H1 (cell line): ENCODE results near the gene ADD2. TPM values are rescaled to one million over a fixed set of nuclear protein-coding genes. Genes with fewer than 3 reads are reported as not detected.

Experiments used
- CTCF ChIA-PET: fragments of 300-600 bp; sonication (Branson Sonifier 250); formaldehyde crosslinking; loops from one replicate; lab custom pipeline; 2021; ENCODE audit not compliant: partially characterized antibody; lab: Charles Lee
- POLR2A ChIA-PET: fragments of 300-600 bp; sonication (Branson Sonifier 250); formaldehyde crosslinking; loops from one replicate; lab custom pipeline; 2021; ENCODE audit warnings: inconsistent platforms; ENCODE audit not compliant: partially characterized antibody; lab: Charles Lee
- DNase-seq, 2 experiments: peaks; one replicate each; pipeline versions ENCODE4 v3.0.0 to v3.0.0-alpha.2; 2010 to 2022; ENCODE audit warnings: low spot score in 2 of 2, low read depth in 1 of 2, mixed read lengths in 1 of 2
- FAIRE-seq: peaks from 2 replicates; lab custom pipeline; 2011; peaks lifted over from hg19 to GRCh38; lab: Jason Lieb, UNC
- H2AFZ ChIP-seq: 2 replicates; pipeline ENCODE4 v1.8.1; 2012; ENCODE audit warnings: low read length, inconsistent platforms
- H2AK5ac ChIP-seq: 2 replicates; pipeline ENCODE4 v1.6.1; 2013; ENCODE audit warnings: low read depth, low read length
- H2BK120ac ChIP-seq: replicated peaks from 2 replicates; pipeline ENCODE3; 2013; ENCODE audit warnings: low read depth, low read length, inconsistent platforms
- H2BK12ac ChIP-seq: 2 replicates; pipeline ENCODE4 v1.6.1; 2013; ENCODE audit warnings: low read depth, low read length
- H2BK15ac ChIP-seq: 2 replicates; pipeline ENCODE4 v1.6.1; 2013; ENCODE audit warnings: low read length
- H2BK20ac ChIP-seq: 2 replicates; pipeline ENCODE4 v1.6.1; 2013; ENCODE audit warnings: low read length
- H2BK5ac ChIP-seq: 2 replicates; pipeline ENCODE4 v1.6.1; 2013; ENCODE audit warnings: low read depth, low read length
- H3K14ac ChIP-seq: 2 replicates; pipeline ENCODE4 v1.6.1; 2013; ENCODE audit warnings: inconsistent platforms; ENCODE audit not compliant: insufficient read length
- H3K18ac ChIP-seq: 2 replicates; pipeline ENCODE4 v1.6.1; 2013; ENCODE audit warnings: low read length; ENCODE audit errors: extremely low read depth
- H3K23ac ChIP-seq: 2 replicates; pipeline ENCODE4 v1.6.1; 2013; ENCODE audit warnings: inconsistent platforms; ENCODE audit not compliant: insufficient read length
- H3K23me2 ChIP-seq: 2 replicates; pipeline ENCODE4 v1.6.1; 2013; ENCODE audit warnings: low read depth, low read length
- H3K27ac ChIP-seq: 2 replicates; pipeline ENCODE4 v1.6.1; 2011; ENCODE audit warnings: low read depth, low read length, inconsistent platforms
- H3K27me3 ChIP-seq, 4 experiments: replicated peaks in 1 of 4; 1 replicate in 1 of 4; 2 replicates in 3 of 4; pipeline versions ENCODE4 v1.6.1 to v1.8.1; 2011 to 2013; ENCODE audit warnings: low read length in 3 of 4, mild to moderate bottlenecking in 3 of 4, inconsistent platforms in 2 of 4, mixed read lengths in 2 of 4, moderate library complexity in 1 of 4; ENCODE audit not compliant: control insufficient read depth in 3 of 4, insufficient read depth in 3 of 4; ENCODE audit errors: extremely low read depth in 1 of 4
- H3K36me3 ChIP-seq, 4 experiments: 2 replicates each; pipeline versions ENCODE4 v1.6.1 to v1.8.1; 2011 to 2013; ENCODE audit warnings: mild to moderate bottlenecking in 4 of 4, low read length in 3 of 4, moderate library complexity in 2 of 4, control low read depth in 1 of 4, inconsistent platforms in 1 of 4; ENCODE audit not compliant: insufficient read depth in 4 of 4, control insufficient read depth in 2 of 4
- H3K4ac ChIP-seq: replicated peaks from 2 replicates; pipeline ENCODE3; 2013; ENCODE audit warnings: low read length, low read depth, mixed read lengths, inconsistent platforms; ENCODE audit not compliant: insufficient read length
- H3K4me1 ChIP-seq, 4 experiments: replicated peaks in 1 of 4; 1 replicate in 1 of 4; 2 replicates in 3 of 4; pipeline versions ENCODE4 v1.6.1 to v1.8.1; 2011 to 2013; ENCODE audit warnings: low read length in 3 of 4, inconsistent platforms in 2 of 4, mixed read lengths in 1 of 4; ENCODE audit not compliant: insufficient read depth in 4 of 4, control insufficient read depth in 3 of 4
- H3K4me2 ChIP-seq, 2 experiments: 2 replicates each; pipeline versions ENCODE4 v1.6.1 to v1.8.1; 2011 to 2013; ENCODE audit warnings: low read depth in 2 of 2, low read length in 2 of 2, control low read depth in 1 of 2, inconsistent platforms in 1 of 2, mild to moderate bottlenecking in 1 of 2; ENCODE audit not compliant: insufficient read depth in 1 of 2
- H3K4me3 ChIP-seq, 4 experiments: fragments of 200-600, 300-600 bp in 1 of 4; sonication (generic), shearing (Covaris generic), sonication (Bioruptor Twin) in 1 of 4; 2 replicates each; pipeline versions ENCODE4 v1.5.1 to v1.8.1; 2011 to 2016; ENCODE audit warnings: low read length in 4 of 4, low read depth in 3 of 4, control low read depth in 2 of 4, inconsistent platforms in 2 of 4, mild to moderate bottlenecking in 2 of 4, mixed read lengths in 1 of 4, moderate library complexity in 1 of 4; ENCODE audit not compliant: insufficient read depth in 2 of 4; ENCODE audit errors: extremely low read depth in 1 of 4
- H3K56ac ChIP-seq: replicated peaks from 2 replicates; pipeline ENCODE3; 2013; ENCODE audit warnings: low read depth, mild to moderate bottlenecking, mixed read lengths, low read length, inconsistent platforms; ENCODE audit not compliant: insufficient read length
- H3K79me1 ChIP-seq: 2 replicates; pipeline ENCODE4 v1.6.1; 2013; ENCODE audit warnings: low read depth, low read length, control low read depth
- H3K79me2 ChIP-seq, 2 experiments: 2 replicates each; pipeline versions ENCODE4 v1.6.1 to v1.8.1; 2012 to 2013; ENCODE audit warnings: low read length in 2 of 2, mild to moderate bottlenecking in 2 of 2, inconsistent platforms in 1 of 2; ENCODE audit not compliant: insufficient read depth in 2 of 2, control insufficient read depth in 1 of 2
- H3K9ac ChIP-seq, 4 experiments: replicated peaks in 1 of 4; 1 replicate in 1 of 4; 2 replicates in 3 of 4; pipeline versions ENCODE4 v1.6.1 to v1.8.1; 2011 to 2013; ENCODE audit warnings: low read depth in 3 of 4, low read length in 3 of 4, control low read depth in 2 of 4, mild to moderate bottlenecking in 2 of 4, moderate library complexity in 2 of 4, inconsistent platforms in 1 of 4; ENCODE audit errors: extremely low read depth in 1 of 4
- H3K9me3 ChIP-seq, 2 experiments: 2 replicates each; pipeline versions ENCODE4 v1.6.1 to v1.8.1; 2012 to 2013; ENCODE audit warnings: mild to moderate bottlenecking in 2 of 2, moderate library complexity in 2 of 2, control low read depth in 1 of 2, inconsistent platforms in 1 of 2, low read depth in 1 of 2, low read length in 1 of 2, mixed read lengths in 1 of 2; ENCODE audit not compliant: insufficient read depth in 2 of 2
- H4K20me1 ChIP-seq, 2 experiments: replicated peaks in 1 of 2; 2 replicates each; pipeline versions ENCODE3 to v1.8.1; 2011 to 2013; ENCODE audit warnings: inconsistent platforms in 2 of 2, low read length in 2 of 2, mild to moderate bottlenecking in 1 of 2; ENCODE audit not compliant: insufficient read depth in 2 of 2, control insufficient read depth in 1 of 2
- H4K5ac ChIP-seq: 2 replicates; pipeline ENCODE4 v1.6.1; 2013; ENCODE audit warnings: low read length, low read depth, mixed read lengths, inconsistent platforms; ENCODE audit not compliant: insufficient read length
- H4K8ac ChIP-seq: 2 replicates; pipeline ENCODE4 v1.8.0; 2013; ENCODE audit warnings: mild to moderate bottlenecking, moderate library complexity, low read length, inconsistent platforms; ENCODE audit not compliant: insufficient read depth; ENCODE audit errors: extremely low read depth
- H4K91ac ChIP-seq: replicated peaks from 2 replicates; pipeline ENCODE3; 2013; ENCODE audit warnings: low read length, mixed read lengths, inconsistent platforms; ENCODE audit not compliant: insufficient read length
- ATF2 ChIP-seq: IDR thresholded peaks from 2 replicates; pipeline ENCODE4 v1.6.1; 2012; ENCODE audit warnings: low read length, inconsistent platforms
- BCL11A ChIP-seq, 2 experiments: IDR thresholded peaks; one replicate each; pipeline ENCODE4 v1.6.1; 2011; ENCODE audit warnings: low read depth in 2 of 2, low read length in 2 of 2, mild to moderate bottlenecking in 2 of 2
- BRCA1 ChIP-seq: IDR thresholded peaks from 2 replicates; pipeline ENCODE4 v1.6.1; 2012; ENCODE audit warnings: low read depth, low read length, improper control_type of control experiment
- CBX5 ChIP-seq: fragments of 300-800, 300-1000 bp; sonication (generic); IDR thresholded peaks from 2 replicates; pipeline ENCODE4 v1.7.1; 2016; ENCODE audit warnings: antibody characterized with exemption, low read length, low read depth
- CBX8 ChIP-seq: fragments of 300-800, 300-1000 bp; sonication (generic); IDR thresholded peaks from 2 replicates; pipeline ENCODE4 v1.7.1; 2016; ENCODE audit warnings: low read depth, low read length, borderline replicate concordance
- KDM1A ChIP-seq: fragments of 200-600, 300-600 bp; sonication (generic); IDR thresholded peaks from 2 replicates; pipeline ENCODE4 v1.7.1; 2016; ENCODE audit warnings: mild to moderate bottlenecking, low read length, borderline replicate concordance
- POU5F1 ChIP-seq: IDR thresholded peaks from 2 replicates; pipeline ENCODE4 v1.6.1; 2011; ENCODE audit warnings: low read depth, mild to moderate bottlenecking, low read length, moderate library complexity
- TBP ChIP-seq: IDR thresholded peaks from 2 replicates; pipeline ENCODE4 v1.6.1; 2011; ENCODE audit warnings: low read depth, low read length, improper control_type of control experiment
- WGBS, 2 experiments: shearing (Covaris generic) in 1 of 2; methylation state at CpG; one replicate each; pipeline versions ENCODE4 v1.1.6 to v1.1.7; 2013 to 2015; ENCODE audit warnings: low lambda C conversion rate in 2 of 2, mixed read lengths in 2 of 2, inconsistent platforms in 1 of 2, low coverage in 1 of 2, missing lambda C conversion rate in 1 of 2; ENCODE audit not compliant: insufficient replicate concordance in 2 of 2, insufficient coverage in 1 of 2, insufficient read length in 1 of 2; ENCODE audit errors: extremely low coverage in 1 of 2, missing lambda C conversion rate in 1 of 2; 5-methylcytosine and 5-hydroxymethylcytosine counted together
- polyA plus RNA-seq, 7 experiments: library from polyadenylated mRNA; depleted of rRNA in 3 of 7; stranded (reverse) in 5 of 7; unstranded in 2 of 7; fragments of >200 nt in 5 of 7; fragments of 200-250 nt in 2 of 7; gene quantifications; 1 replicate in 5 of 7; 2 replicates in 1 of 7; 4 replicates in 1 of 7; pipeline versions ENCODE4 v1.2.1 to v1.2.3, GENCODE V29; 2011 to 2013; ENCODE audit warnings: missing spikeins in 2 of 7, mixed read lengths in 2 of 7
- total RNA-seq: library from RNA; stranded (reverse); fragmentation: NEBNext Ultra II Directional; extraction: Animal tissue kit (Norgen Biotek cat#: 25700); gene quantifications from 2 replicates; pipeline ENCODE4 v1.2.1, GENCODE V29; 2021

The ADD2 gene
- total and polyA plus RNA-seq, 2 of the 8 experiments (the other 6 are each of a cell fraction or from before 2014, with no cell fraction given), result 58.5 to 170 TPM

GRCh38 chr2:70630761-70631160 lies 137.2 kb downstream of the ADD2 start:
- no peak overlapping the region for H3K4me2 ChIP-seq
- H4K5ac ChIP-seq, result no peak overlapping the region
- no peak overlapping the region for H3K9ac ChIP-seq
- no peak overlapping the region for H3K27ac ChIP-seq
- POLR2A ChIA-PET, result no interaction called here
- H2BK12ac ChIP-seq, result no peak overlapping the region
- H2BK15ac ChIP-seq, result no peak overlapping the region
- no peak overlapping the region for H2BK120ac ChIP-seq
- CTCF ChIA-PET, result interaction anchor here (1.2 to 5.5 kb wide), 4 partner anchors 9 to 329 kb away, joined by 3 to 35 read pairs (median 16); partner anchors contain the start of gene FAM136A
- no peaks in the 10 kb centered on the region for H4K20me1 ChIP-seq
- no peak overlapping the region for H3K4me3 ChIP-seq
- no peak overlapping the region for H2BK5ac ChIP-seq
- no peaks in the 10 kb centered on the region for H3K36me3 ChIP-seq
- no peak overlapping the region for H3K56ac ChIP-seq
- H3K18ac ChIP-seq, result no peak overlapping the region
- 87% methylated on average over 1 of the region's 1 CpG; no CpG with 5 or more reads in 1 of the 2 experiments for WGBS, 2 experiments
- no peaks in the 10 kb centered on the region; the same call in 1 of the 2 replicates for H3K23me2 ChIP-seq
- H3K14ac ChIP-seq, result no peak overlapping the region
- H3K9me3 ChIP-seq, result peaks cover 0 to 4% of the 10 kb centered on the region in 2 experiments; a peak in 1 of 4 replicates
- H4K8ac ChIP-seq, result no peak overlapping the region
- H3K79me1 ChIP-seq, result no peaks in the 10 kb centered on the region
- no peak overlapping the region for H3K23ac ChIP-seq
- H3K4me1 ChIP-seq, result peaks cover 4 to 11% (median 5%) of the 10 kb centered on the region in 4 experiments
- H4K91ac ChIP-seq, result no peak overlapping the region
- no peak overlapping the region for H2AK5ac ChIP-seq
- DNase-seq (no peak), FAIRE-seq (no peak)
- TF ChIP-seq CBX5, result no peak
- no peak for TF ChIP-seq ATF2
- no peak for TF ChIP-seq POU5F1
- no peak for TF ChIP-seq BCL11A (IDR thresholded peaks at IDR 0.05; ENCODE audit: low read depth in 2 of 2, low read length in 2 of 2)
- TF ChIP-seq KDM1A, result no peak
- TF ChIP-seq CBX8, result no peak
- TF ChIP-seq BRCA1, result no peak
- no peak for TF ChIP-seq TBP
- H2AFZ ChIP-seq, result peak overlapping the region; percentile 81; the same call in 1 of the 2 replicates
- no peak overlapping the region for H3K4ac ChIP-seq
- peaks cover 0 to 1% (median 0%) of the 10 kb centered on the region in 4 experiments; a peak in 1 of 7 replicates for H3K27me3 ChIP-seq
- no peak overlapping the region for H2BK20ac ChIP-seq
- H3K79me2 ChIP-seq, result no peaks in the 10 kb centered on the region
